Lung (tissue), 12 donors: ENCODE results near the gene TPO. TPM values are rescaled to one million over a fixed set of nuclear protein-coding genes. Genes with fewer than 3 reads are reported as not detected.

Experiments
- ATAC-seq: fragments of 200-7000 bp; cut with Tn5 transposase; one replicate; pipeline ENCODE4 v1.9.1; 2020; ENCODE audit warnings: moderate number of reproducible peaks; ENCODE audit not compliant: insufficient read depth, low FRiP score
- DNase-seq, 3 donors: peaks; one replicate each; pipeline ENCODE4 v3.0.0-alpha.2; 2013 to 2017
- H3K27ac ChIP-seq, 2 donors: one replicate each; pipeline ENCODE4 v1.5.1; 2013; ENCODE audit warnings: mild to moderate bottlenecking in 2 of 2, moderate library complexity in 2 of 2, control low read depth in 1 of 2, inconsistent platforms in 1 of 2, low read depth in 1 of 2, low read length in 1 of 2
- H3K27me3 ChIP-seq, 3 donors: one replicate each; pipeline ENCODE4 v1.5.1; 2013; ENCODE audit warnings: low read length in 2 of 3; ENCODE audit not compliant: control insufficient read depth in 3 of 3, insufficient read depth in 3 of 3
- H3K36me3 ChIP-seq, 4 donors: one replicate each; pipeline ENCODE4 v1.5.1; 2013; ENCODE audit warnings: low read length in 4 of 4, mild to moderate bottlenecking in 1 of 4, moderate library complexity in 1 of 4; ENCODE audit not compliant: control insufficient read depth in 4 of 4, insufficient read depth in 4 of 4
- H3K4me1 ChIP-seq, 5 donors: one replicate each; pipeline ENCODE4 v1.5.1; 2013; ENCODE audit warnings: low read length in 5 of 5, mild to moderate bottlenecking in 2 of 5, moderate library complexity in 1 of 5; ENCODE audit not compliant: control insufficient read depth in 5 of 5, insufficient read depth in 5 of 5
- H3K4me3 ChIP-seq: one replicate; pipeline ENCODE4 v1.5.1; 2013; ENCODE audit warnings: mild to moderate bottlenecking, control low read depth, moderate library complexity
- H3K9ac ChIP-seq, 2 donors: one replicate each; pipeline ENCODE4 v1.5.1; 2013; ENCODE audit warnings: low read length in 2 of 2, control low read depth in 1 of 2; ENCODE audit not compliant: insufficient read depth in 1 of 2
- H3K9me3 ChIP-seq, 4 donors: one replicate each; pipeline ENCODE4 v1.5.1; 2013; ENCODE audit warnings: low read length in 3 of 4, mild to moderate bottlenecking in 1 of 4, moderate library complexity in 1 of 4; ENCODE audit not compliant: control insufficient read depth in 4 of 4, insufficient read depth in 3 of 4
- CTCF ChIP-seq: IDR thresholded peaks from 2 replicates; pipeline ENCODE4 v1.5.1; 2012; ENCODE audit warnings: mild to moderate bottlenecking; ENCODE audit errors: control extremely low read depth, extremely low read depth
- WGBS, 2 donors: extraction: QIAGEN DNeasy Blood & Tissue Kit; methylation state at CpG; one replicate each; pipeline ENCODE4 v1.1.7; 2013; 5-methylcytosine and 5-hydroxymethylcytosine counted together
- polyA plus RNA-seq, 2 donors: library from polyadenylated mRNA; stranded (reverse); fragments of 200-250 nt; gene quantifications; one replicate each; pipeline ENCODE4 v1.2.1, GENCODE V29; 2013
- total RNA-seq, 2 donors: library from RNA; depleted of rRNA in 1 of 2; stranded (reverse); fragments of >200 nt in 1 of 2; gene quantifications; one replicate each; pipeline ENCODE4 v1.2.1, GENCODE V29; 2014 to 2021
- donor health status: control.
- donor health status: control.
- donor health status: Bipolar disorder and iron deficiency.
- donor health status: healthy.
- donor health status: DM: yes; HTN: yes; CAD: no.

The TPO gene
- total and polyA plus RNA-seq, 4 donors: 0.17 to 0.31 TPM; not detected in 2

GRCh38 chr2:1581965-1582625 is 168.8 kb downstream of the TPO start:
- peak in 1 of 3 donors; percentile 15 for DNase-seq
- no peak for ATAC-seq

DNA sequence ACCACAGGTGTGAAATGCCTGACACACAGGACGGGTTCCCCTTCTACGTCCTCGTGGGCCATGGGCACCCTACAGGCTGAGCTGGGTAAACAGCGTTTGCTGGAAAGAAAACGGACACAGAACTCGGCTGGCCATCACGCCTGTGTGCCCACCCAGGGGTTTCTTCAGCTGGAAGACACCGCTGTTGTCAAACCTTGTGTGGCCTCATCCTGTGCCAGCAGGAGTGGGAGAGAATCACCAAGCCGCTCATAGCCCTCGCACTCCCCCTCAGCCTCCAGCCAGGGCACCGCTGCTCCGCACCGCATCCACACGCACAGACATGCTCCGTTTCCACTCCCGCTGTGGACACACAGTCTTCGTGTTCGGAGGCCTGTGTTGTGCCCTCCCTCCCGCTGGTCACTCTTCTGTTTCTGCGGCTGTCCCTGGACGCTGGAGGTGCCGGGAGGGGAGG is 169.7 kb downstream of the TPO start:
- H3K4me3 ChIP-seq: no peak overlapping the region
- H3K4me1 ChIP-seq: peaks cover 0 to 4% (median 0%) of the 10 kb centered on the region in 5 donors
- H3K9me3 ChIP-seq: peaks cover 0 to 3% (median 0%) of the 10 kb centered on the region in 4 donors
- no peak overlapping the region for H3K9ac ChIP-seq
- H3K27ac ChIP-seq: no peak overlapping the region
- TF ChIP-seq CTCF: no peak
- H3K27me3 ChIP-seq: no peaks in the 10 kb centered on the region
- H3K36me3 ChIP-seq: no peaks in the 10 kb centered on the region
- ATAC-seq: peak; percentile 19
- peak in 1 of 3 donors; percentile 8 for DNase-seq
- 88 to 93% methylated on average over 22 of the region's 22 CpGs for WGBS, 2 donors

More at GRCh38 chr2:1581965-1582625, 168.8 kb downstream of the TPO start:
- Histone ChIP-seq H3K4me1 (peaks cover 0 to 4% (median 0%) of the 10 kb centered on the region in 5 donors), H3K9ac (no peak overlapping the region), H3K36me3 (no peaks in the 10 kb centered on the region), H3K4me3 (no peak overlapping the region), H3K27ac (no peak overlapping the region), H3K9me3 (peaks cover 0 to 3% (median 0%) of the 10 kb centered on the region in 4 donors), H3K27me3 (no peaks in the 10 kb centered on the region)
- WGBS, 2 donors: 82 to 84% methylated on average over 10 of the region's 10 CpGs
- no peak for TF ChIP-seq CTCF

DNA sequence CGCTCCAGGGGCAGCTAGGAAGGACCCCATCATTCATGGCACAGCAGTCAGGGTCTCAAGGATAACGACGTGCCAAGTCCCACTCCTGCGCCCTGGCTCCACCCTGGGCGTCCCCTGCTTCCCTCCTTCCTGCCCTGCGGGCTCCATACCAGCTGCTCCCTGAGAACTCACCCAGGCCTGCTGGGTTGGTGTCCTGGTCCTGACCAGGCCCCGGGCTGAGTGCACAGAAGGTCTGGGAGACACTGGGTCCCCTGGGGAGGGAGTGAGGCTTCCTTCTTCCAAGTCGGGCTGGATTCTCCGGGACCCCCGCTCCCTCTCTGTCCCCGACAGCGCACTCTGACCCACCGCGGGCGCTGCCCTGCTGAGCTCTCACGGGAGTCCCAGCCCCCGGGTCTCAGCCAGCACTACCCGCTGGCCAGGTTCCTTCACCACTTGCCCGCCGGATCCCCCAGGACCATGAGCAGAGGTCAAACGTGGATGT is 170.8 kb downstream of the TPO start:
- 91 to 94% methylated on average over 21 of the region's 21 CpGs for WGBS, 2 donors
- TF ChIP-seq CTCF: no peak
- H3K36me3 ChIP-seq: no peaks in the 10 kb centered on the region
- DNase-seq (no peak), ATAC-seq (no peak)
- H3K27me3 ChIP-seq: no peaks in the 10 kb centered on the region
- H3K27ac ChIP-seq: no peak overlapping the region
- H3K4me1 ChIP-seq: peaks cover 0 to 6% (median 0%) of the 10 kb centered on the region in 5 donors
- H3K9me3 ChIP-seq: no peaks in the 10 kb centered on the region
- no peak overlapping the region for H3K9ac ChIP-seq
- H3K4me3 ChIP-seq: no peak overlapping the region
